ENCODE measurements around the gene FSIP1. TPM values are rescaled to one million over a fixed set of nuclear protein-coding genes. Genes with fewer than 3 reads are reported as not detected.

The FSIP1 gene
- total RNA-seq, 1 donor: 3.6 TPM

DNA sequence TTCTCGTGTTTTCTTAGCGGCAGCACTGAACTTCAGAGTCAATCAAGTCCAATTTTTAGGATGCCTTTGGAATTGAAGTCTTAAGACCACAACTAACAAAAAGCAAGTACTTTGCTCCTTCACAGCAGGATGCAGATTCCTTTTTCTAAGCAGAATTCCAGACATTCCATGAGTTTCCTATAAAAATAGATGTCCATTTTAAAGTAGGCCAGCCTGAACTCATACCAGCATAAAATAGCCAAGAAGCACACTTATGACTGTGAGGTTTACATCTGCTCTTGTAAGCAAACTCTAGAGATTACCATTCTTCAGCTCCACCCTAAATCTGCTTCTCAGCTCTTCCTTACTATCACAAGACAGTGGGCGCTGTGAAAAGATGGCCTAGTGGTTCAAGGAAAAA lies 116.0 kb downstream of the FSIP1 start:
- H3K27me3 ChIP-seq (ENCODE audit: insufficient read depth, low read length): no peaks in the 10 kb centered on the region
- H3K9me3 ChIP-seq (ENCODE audit: low read depth, low read length): no peaks in the 10 kb centered on the region
- H3K36me3 ChIP-seq (ENCODE audit: insufficient read depth, low read length): no peaks in the 10 kb centered on the region
- TF ChIP-seq, protein P1, sequence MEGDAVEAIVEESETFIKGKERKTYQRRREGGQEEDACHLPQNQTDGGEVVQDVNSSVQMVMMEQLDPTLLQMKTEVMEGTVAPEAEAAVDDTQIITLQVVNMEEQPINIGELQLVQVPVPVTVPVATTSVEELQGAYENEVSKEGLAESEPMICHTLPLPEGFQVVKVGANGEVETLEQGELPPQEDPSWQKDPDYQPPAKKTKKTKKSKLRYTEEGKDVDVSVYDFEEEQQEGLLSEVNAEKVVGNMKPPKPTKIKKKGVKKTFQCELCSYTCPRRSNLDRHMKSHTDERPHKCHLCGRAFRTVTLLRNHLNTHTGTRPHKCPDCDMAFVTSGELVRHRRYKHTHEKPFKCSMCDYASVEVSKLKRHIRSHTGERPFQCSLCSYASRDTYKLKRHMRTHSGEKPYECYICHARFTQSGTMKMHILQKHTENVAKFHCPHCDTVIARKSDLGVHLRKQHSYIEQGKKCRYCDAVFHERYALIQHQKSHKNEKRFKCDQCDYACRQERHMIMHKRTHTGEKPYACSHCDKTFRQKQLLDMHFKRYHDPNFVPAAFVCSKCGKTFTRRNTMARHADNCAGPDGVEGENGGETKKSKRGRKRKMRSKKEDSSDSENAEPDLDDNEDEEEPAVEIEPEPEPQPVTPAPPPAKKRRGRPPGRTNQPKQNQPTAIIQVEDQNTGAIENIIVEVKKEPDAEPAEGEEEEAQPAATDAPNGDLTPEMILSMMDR (IDR thresholded peaks at IDR 0.05; ENCODE audit: extremely low read depth, low read depth, low read length): no peak
- H3K27ac ChIP-seq (ENCODE audit: low read depth, low read length): no peak overlapping the region
- no peak overlapping the region for H3K4me3 ChIP-seq (ENCODE audit: insufficient read depth, low read length)
- H3K4me2 ChIP-seq (ENCODE audit: insufficient read depth, low read length): peak overlapping the region; percentile 17
- H3K79me2 ChIP-seq (ENCODE audit: insufficient read depth, low read length): no peaks in the 10 kb centered on the region
- peak overlapping the region; percentile 52 for H2AFZ ChIP-seq (ENCODE audit: low read length)
- no peaks in the 10 kb centered on the region for H4K20me1 ChIP-seq (ENCODE audit: insufficient read depth, low read length)
- H3K4me1 ChIP-seq (ENCODE audit: insufficient read depth, low read length): peaks cover 10% of the 10 kb centered on the region
- no peak for DNase-seq (ENCODE audit: insufficient read length, low spot score, missing footprints)

DNA sequence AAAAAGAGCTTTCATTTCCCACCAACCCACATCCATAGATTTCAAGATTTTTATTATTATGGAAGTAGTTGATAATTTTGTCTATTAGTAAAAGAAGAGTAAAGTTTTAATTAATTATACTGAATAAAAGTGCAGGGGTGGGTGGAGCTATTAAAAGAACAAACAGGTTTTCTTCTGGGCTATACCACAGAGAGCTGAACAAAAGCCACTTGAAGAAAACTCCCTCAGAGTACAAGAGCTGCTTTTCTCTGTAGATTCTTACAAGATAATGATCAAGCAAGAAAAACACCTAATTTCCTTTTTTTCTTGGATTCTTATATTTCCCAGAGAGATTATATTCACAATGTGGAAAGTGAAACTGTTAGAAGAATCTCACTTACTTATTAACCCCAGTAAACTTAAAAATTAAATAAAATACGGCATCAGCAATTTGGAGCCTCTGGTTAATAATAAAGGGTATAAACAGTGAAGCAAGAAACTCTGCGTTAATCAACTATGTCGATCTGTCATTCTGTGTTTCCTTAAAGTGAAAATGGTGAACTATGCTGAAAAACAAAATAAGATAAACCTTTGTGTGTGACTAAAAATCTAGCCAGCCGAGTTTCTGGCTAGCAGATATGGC lies 116.9 kb downstream of the FSIP1 start:
- Histone ChIP-seq H3K27ac (ENCODE audit: low read depth, low read length) (no peak overlapping the region), H3K36me3 (ENCODE audit: insufficient read depth, low read length) (no peaks in the 10 kb centered on the region), H3K27me3 (ENCODE audit: insufficient read depth, low read length) (no peaks in the 10 kb centered on the region), H4K20me1 (ENCODE audit: insufficient read depth, low read length) (no peaks in the 10 kb centered on the region), H3K4me2 (ENCODE audit: insufficient read depth, low read length) (no peak overlapping the region), H3K4me3 (ENCODE audit: insufficient read depth, low read length) (no peak overlapping the region), H3K79me2 (ENCODE audit: insufficient read depth, low read length) (no peaks in the 10 kb centered on the region), H3K9me3 (ENCODE audit: low read depth, low read length) (no peaks in the 10 kb centered on the region), H3K4me1 (ENCODE audit: insufficient read depth, low read length) (peaks cover 10% of the 10 kb centered on the region), H2AFZ (ENCODE audit: low read length) (peak overlapping the region; percentile 7)
- TF ChIP-seq, protein P1 (IDR thresholded peaks at IDR 0.05; ENCODE audit: extremely low read depth, low read depth, low read length): no peak
- DNase-seq (ENCODE audit: insufficient read length, low spot score, missing footprints): no peak

DNA sequence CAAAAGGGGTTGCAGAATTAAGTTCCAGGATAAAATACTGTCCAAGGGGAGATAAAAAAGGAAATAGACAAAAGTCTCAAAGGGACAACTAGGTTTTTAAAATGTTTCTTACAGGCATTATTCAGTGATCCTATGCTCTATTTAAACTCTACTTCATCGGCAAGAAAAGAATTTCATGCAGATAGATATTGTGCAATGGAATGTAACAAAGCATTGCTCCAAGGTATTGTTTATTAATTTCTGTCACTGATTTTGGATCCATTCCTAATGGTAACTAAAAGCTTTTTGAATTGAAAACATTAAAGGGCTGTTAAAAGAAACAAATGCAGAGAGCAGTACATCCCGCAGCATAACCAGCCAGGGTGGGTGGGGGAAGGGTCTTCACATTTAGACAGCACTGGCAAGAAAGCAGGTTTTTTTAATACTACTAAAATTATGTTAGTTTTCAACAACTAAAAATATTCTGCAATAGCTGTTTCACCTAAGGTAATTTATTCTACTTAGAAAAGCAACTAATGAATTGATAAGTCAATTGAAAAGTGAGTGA lies 118.9 kb downstream of the FSIP1 start:
- H3K4me1 ChIP-seq (ENCODE audit: insufficient read depth, low read length): peaks cover 10% of the 10 kb centered on the region
- H3K9me3 ChIP-seq (ENCODE audit: low read depth, low read length): no peaks in the 10 kb centered on the region
- no peaks in the 10 kb centered on the region for H3K79me2 ChIP-seq (ENCODE audit: insufficient read depth, low read length)
- H2AFZ ChIP-seq (ENCODE audit: low read length): no peak overlapping the region
- no peaks in the 10 kb centered on the region for H4K20me1 ChIP-seq (ENCODE audit: insufficient read depth, low read length)
- no peaks in the 10 kb centered on the region for H3K27me3 ChIP-seq (ENCODE audit: insufficient read depth, low read length)
- H3K27ac ChIP-seq (ENCODE audit: low read depth, low read length): no peak overlapping the region
- DNase-seq (ENCODE audit: insufficient read length, low spot score, missing footprints): no peak
- no peaks in the 10 kb centered on the region for H3K36me3 ChIP-seq (ENCODE audit: insufficient read depth, low read length)
- H3K4me3 ChIP-seq (ENCODE audit: insufficient read depth, low read length): no peak overlapping the region
- TF ChIP-seq, protein P1 (IDR thresholded peaks at IDR 0.05; ENCODE audit: extremely low read depth, low read depth, low read length): no peak
- H3K4me2 ChIP-seq (ENCODE audit: insufficient read depth, low read length): no peak overlapping the region

DNA sequence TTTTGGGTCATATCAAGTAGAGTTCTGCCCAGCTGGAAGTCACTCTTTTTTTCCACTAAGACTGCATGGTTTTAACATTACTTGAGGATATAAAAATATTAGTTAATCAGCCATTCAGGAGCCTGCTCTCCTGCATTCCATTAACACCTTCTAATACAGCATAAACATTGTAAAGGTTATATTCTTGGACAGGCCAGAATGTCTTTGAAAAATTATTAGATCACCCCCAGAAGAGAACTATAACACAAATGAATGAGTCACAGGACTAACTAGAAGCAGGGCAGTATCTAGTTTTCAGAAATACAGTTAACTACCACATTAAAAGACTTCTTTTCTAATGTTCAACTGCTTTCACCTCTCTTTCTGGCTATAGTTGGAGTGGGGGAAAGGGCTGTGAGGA lies 120.9 kb downstream of the FSIP1 start:
- Histone ChIP-seq H3K79me2 (ENCODE audit: insufficient read depth, low read length) (no peaks in the 10 kb centered on the region), H3K36me3 (ENCODE audit: insufficient read depth, low read length) (no peaks in the 10 kb centered on the region), H3K27me3 (ENCODE audit: insufficient read depth, low read length) (no peaks in the 10 kb centered on the region), H3K27ac (ENCODE audit: low read depth, low read length) (no peak overlapping the region), H3K4me1 (ENCODE audit: insufficient read depth, low read length) (peaks cover 20% of the 10 kb centered on the region), H3K4me2 (ENCODE audit: insufficient read depth, low read length) (no peak overlapping the region), H3K9me3 (ENCODE audit: low read depth, low read length) (no peaks in the 10 kb centered on the region), H3K4me3 (ENCODE audit: insufficient read depth, low read length) (no peak overlapping the region), H4K20me1 (ENCODE audit: insufficient read depth, low read length) (no peaks in the 10 kb centered on the region), H2AFZ (ENCODE audit: low read length) (no peak overlapping the region)
- peak; percentile 42 for DNase-seq (ENCODE audit: insufficient read length, low spot score, missing footprints)
- TF ChIP-seq, protein P1 (IDR thresholded peaks at IDR 0.05; ENCODE audit: extremely low read depth, low read depth, low read length): no peak

Measured in osteoblast (primary cell).